Testis (tissue), 3 donors: ENCODE measurements around the gene MSI2. TPM values are rescaled to one million over a fixed set of nuclear protein-coding genes. Genes with fewer than 3 reads are reported as not detected.

Source experiments
- DNase-seq: peaks from one replicate; pipeline ENCODE4 v3.0.0-alpha.2; 2019
- H3K27ac ChIP-seq, 2 donors: fragments of 200-600 bp; sonication (generic); one replicate each; pipeline ENCODE4 v1.5.1; 2019
- H3K27me3 ChIP-seq: fragments of 200-600 bp; sonication (generic); one replicate; pipeline ENCODE4 v1.5.1; 2019
- H3K36me3 ChIP-seq: fragments of 200-600 bp; sonication (generic); one replicate; pipeline ENCODE4 v1.5.1; 2017; ENCODE audit warnings: low read depth; ENCODE audit errors: missing control alignments
- H3K4me1 ChIP-seq: fragments of 200-600 bp; sonication (generic); one replicate; pipeline ENCODE4 v1.5.1; 2019
- H3K4me3 ChIP-seq, 2 donors: fragments of 200-600 bp; sonication (generic); one replicate each; pipeline ENCODE4 v1.5.1; 2017 to 2019
- H3K9me3 ChIP-seq: fragments of 200-600 bp; sonication (generic); one replicate; pipeline ENCODE4 v1.5.1; 2017
- CTCF ChIP-seq, 3 experiments: fragments of 450-650 bp in 2 of 3; fragments of 200-600 bp in 1 of 3; sonication (generic) in 1 of 3; IDR thresholded peaks; one replicate each; pipeline ENCODE4 v1.5.1; 2016 to 2019; ENCODE audit warnings: antibody characterized with exemption in 3 of 3, mild to moderate bottlenecking in 2 of 3, moderate library complexity in 1 of 3
- POLR2A ChIP-seq: fragments of 450-650 bp; IDR thresholded peaks from one replicate; pipeline ENCODE4 v1.6.1; 2017; ENCODE audit warnings: antibody characterized with exemption, mild to moderate bottlenecking, moderate library complexity
- WGBS, 2 donors: methylation state at CpG; one replicate each; pipeline ENCODE4 v1.1.5; 2018; 5-methylcytosine and 5-hydroxymethylcytosine counted together
- intact Hi-C: fragments of 100-400 bp; cut with DNase I; formaldehyde crosslinking; loops from one replicate; pipeline ENCODE4 v1.15.1; 2023; ENCODE audit warnings: low total_unique reads
- polyA plus RNA-seq: library from polyadenylated mRNA; stranded (reverse); fragments of 350-450 nt; fragmentation: Illumina TruSeq; extraction: RNeasy Lipid Tissue Mini Kit (QIAGEN cat#74804); gene quantifications from one replicate; pipeline ENCODE4 v1.2.3, GENCODE V29; 2014; ENCODE audit warnings: low read depth, low replicate concordance; ENCODE audit not compliant: insufficient read depth
- total RNA-seq, 2 donors: library from RNA; depleted of rRNA; stranded (reverse); fragments of >200 nt; gene quantifications; one replicate each; pipeline ENCODE4 v1.2.3, GENCODE V29; 2016

MSI2 gene
- total and polyA plus RNA-seq, 3 donors from 2014 or later, result 46.5 to 106 (median 76.6) TPM

DNA sequence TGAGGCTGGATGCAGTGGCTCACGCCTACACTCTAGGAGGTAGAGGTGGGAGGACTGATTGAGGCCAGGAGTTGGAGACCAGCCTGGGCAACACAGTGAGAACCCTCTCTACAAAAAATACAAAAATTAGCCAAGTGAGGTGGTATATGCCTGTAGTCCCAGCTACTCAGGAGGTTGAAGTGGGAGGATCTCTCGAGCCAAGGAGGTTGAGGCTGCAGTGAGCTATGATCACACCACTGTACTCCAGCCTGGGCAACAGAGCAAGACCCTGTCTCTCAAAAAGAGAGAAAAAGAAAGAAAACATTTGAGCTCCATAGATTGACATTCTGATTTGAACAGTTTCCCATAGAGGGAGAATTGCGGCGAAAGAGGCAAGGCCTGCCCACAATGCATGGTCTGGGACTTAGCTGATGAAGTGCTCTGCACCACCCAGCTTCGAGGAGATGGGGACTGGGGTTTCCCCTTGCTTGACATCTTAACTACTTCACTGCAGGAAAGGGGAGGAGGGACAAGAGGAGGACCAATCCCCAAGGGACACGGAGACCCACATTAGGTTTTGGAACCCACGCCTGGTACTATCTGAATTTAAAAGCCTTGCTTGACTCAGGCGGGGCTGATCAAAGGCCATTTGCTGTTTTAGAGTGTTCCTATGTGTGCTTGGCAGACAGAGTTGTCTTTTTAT lies 21.7 kb downstream of the MSI2 start:
- TF ChIP-seq CTCF (IDR thresholded peaks at IDR 0.05), result no peak
- TF ChIP-seq POLR2A, result no peak
- intact Hi-C loops, result no loop called here
- Histone ChIP-seq H3K27me3 (no peaks in the 10 kb centered on the region), H3K4me1 (peaks cover 46% of the 10 kb centered on the region), H3K36me3 (no peaks in the 10 kb centered on the region), H3K9me3 (no peaks in the 10 kb centered on the region), H3K27ac (no peak overlapping the region), H3K4me3 (no peak overlapping the region)
- no peak for DNase-seq
- 82 to 83% methylated on average over 8 of the region's 8 CpGs for WGBS, 2 donors

DNA sequence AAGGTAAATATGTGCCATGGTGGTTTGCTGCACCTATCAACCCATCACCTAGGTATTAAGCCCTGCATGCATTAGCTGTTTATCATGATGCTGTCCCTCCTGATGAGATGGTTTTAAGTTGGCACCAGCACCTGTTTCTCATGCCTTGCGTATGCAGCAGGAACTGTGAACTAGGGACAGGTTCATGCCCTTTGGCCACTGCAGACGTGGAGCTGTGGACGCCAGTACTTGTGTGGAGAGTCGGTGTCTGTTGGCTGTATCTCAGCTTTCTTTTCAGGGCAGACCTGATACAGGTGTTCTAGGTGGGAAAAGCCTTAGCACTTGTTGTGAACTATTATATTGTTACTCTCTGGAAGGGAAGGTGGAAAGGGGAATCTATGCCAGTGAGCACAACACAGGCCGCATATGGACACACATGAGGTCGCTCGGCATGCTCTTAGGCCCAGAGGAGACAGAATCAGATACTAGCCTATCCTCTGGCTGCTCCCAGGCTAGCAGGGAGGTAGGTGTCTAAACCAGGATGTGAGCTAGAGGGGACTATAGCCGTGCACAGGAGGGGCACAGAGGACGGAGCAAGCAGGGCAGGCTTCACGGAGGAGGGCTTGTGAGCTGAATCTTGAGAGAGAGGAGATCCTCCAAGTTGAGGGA lies 22.5 kb downstream of the MSI2 start:
- no peak overlapping the region for H3K4me3 ChIP-seq
- H3K9me3 ChIP-seq, result no peaks in the 10 kb centered on the region
- intact Hi-C loops, result no loop called here
- no peaks in the 10 kb centered on the region for H3K27me3 ChIP-seq
- no peaks in the 10 kb centered on the region for H3K36me3 ChIP-seq
- no peak for DNase-seq
- H3K27ac ChIP-seq, result no peak overlapping the region
- WGBS, 2 donors, result 92 to 97% methylated on average over 7 to 10 of the region's 10 CpGs
- TF ChIP-seq POLR2A (no peak), CTCF (IDR thresholded peaks at IDR 0.05) (no peak)
- H3K4me1 ChIP-seq, result peaks cover 46% of the 10 kb centered on the region

- H3K4me3 ChIP-seq, result no peak overlapping the region
- no peaks in the 10 kb centered on the region for H3K36me3 ChIP-seq
- no peaks in the 10 kb centered on the region for H3K9me3 ChIP-seq
- no peak overlapping the region for H3K27ac ChIP-seq
- peaks cover 46% of the 10 kb centered on the region for H3K4me1 ChIP-seq
- 69 to 80% methylated on average over 3 of the region's 3 CpGs for WGBS, 2 donors
- H3K27me3 ChIP-seq, result no peaks in the 10 kb centered on the region
- TF ChIP-seq POLR2A (no peak), CTCF (IDR thresholded peaks at IDR 0.05) (no peak)
- DNase-seq, result no peak
- intact Hi-C loops, result no loop called here
Measured at GRCh38 chr17:57279432-57279831, 23.1 kb downstream of the MSI2 start.

- Histone ChIP-seq H3K4me1 (peaks cover 49% of the 10 kb centered on the region), H3K36me3 (no peaks in the 10 kb centered on the region), H3K9me3 (no peaks in the 10 kb centered on the region), H3K27ac (peak overlapping the region; percentile 72 to 86), H3K4me3 (no peak overlapping the region), H3K27me3 (no peaks in the 10 kb centered on the region)
- intact Hi-C loops, result no loop called here
- no peak for DNase-seq
- WGBS, 2 donors, result 60 to 77% methylated on average over 4 of the region's 4 CpGs
- TF ChIP-seq POLR2A, result no peak
- TF ChIP-seq CTCF (IDR thresholded peaks at IDR 0.05), result no peak
Measured at GRCh38 chr17:57281887-57282286, 25.6 kb downstream of the MSI2 start.
